Right renal cortex interstitium (tissue), 3 donors: ENCODE results near the gene CFAP299. TPM values are rescaled to one million over a fixed set of nuclear protein-coding genes. Genes with fewer than 3 reads are reported as not detected.
"Not testable (repeated sequence)": the region's sequence is repeated elsewhere in the genome, so short reads cannot be mapped to it uniquely, and the experiment has no call there.

Experiments used
- DNase-seq, 3 donors: peaks; one replicate each; pipeline ENCODE4 v3.0.0-alpha.2; 2013; ENCODE audit warnings: low read depth in 3 of 3, low spot score in 2 of 3
- polyA plus RNA-seq, 3 donors: library from polyadenylated mRNA; unstranded; fragments of 120-200 nt; gene quantifications; one replicate each; pipeline ENCODE4 v1.2.1, GENCODE V29; 2013; ENCODE audit not compliant: insufficient read length in 3 of 3

CFAP299 gene
- polyA plus RNA-seq, 3 donors = 0.48 to 0.98 (median 0.90) TPM

DNA sequence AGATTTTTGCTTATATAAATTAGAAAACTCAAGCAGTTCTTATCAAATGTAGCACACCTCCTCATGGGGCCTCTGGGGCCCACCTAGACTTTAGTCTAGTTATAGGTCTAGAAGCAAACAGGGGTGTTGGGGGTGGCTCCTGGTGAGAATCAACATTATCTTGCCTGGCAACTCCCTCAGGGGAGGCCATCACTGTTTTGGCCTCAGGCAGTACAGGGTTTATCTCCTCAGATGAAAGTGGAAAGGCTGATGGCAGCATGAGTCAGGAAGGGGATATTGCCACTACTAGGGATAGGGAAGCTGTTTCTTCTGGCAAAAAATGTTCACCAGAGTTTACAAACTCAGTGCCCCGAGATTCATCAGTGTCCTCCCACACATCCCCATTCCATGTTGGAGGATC, 462.6 kb downstream of the CFAP299 start:
- DNase-seq = no peak

DNA sequence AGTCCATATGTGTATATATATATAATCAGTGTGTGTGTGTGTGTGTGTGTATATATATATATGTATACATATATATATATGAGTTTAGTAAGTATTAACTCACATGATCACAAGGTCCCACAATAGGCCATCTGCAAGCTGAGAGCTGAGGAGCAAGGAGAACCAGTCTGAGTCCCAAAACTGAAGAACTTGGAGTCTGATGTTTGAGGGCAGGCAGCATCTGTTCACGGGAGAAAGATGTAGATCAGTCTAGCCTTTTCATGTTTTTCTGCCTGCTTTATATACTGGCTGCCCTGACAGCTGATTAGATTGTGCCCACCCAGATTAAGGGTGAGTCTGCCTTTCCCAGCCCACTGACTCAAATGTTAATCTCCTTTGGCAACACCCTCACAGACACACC, 465.2 kb downstream of the CFAP299 start:
- DNase-seq = not testable (repeated sequence)

DNA sequence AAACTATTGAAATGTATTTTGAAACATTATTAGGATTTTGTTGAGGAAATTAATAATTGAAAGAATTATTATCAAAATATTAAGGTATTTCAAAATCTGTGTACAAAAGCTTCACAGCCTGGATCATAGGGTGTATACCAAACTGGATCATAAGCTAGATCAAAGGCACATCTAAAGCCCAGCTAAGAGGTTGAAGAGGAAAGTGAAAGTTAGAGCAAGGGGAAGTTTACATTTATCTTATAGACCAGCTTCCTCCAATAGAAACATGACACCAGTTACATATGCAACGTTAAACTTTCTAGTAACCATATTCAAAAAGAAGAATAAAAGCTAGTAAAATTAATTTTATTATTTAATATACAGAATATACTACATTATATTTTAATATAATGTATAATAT, 467.8 kb downstream of the CFAP299 start:
- no peak for DNase-seq

DNA sequence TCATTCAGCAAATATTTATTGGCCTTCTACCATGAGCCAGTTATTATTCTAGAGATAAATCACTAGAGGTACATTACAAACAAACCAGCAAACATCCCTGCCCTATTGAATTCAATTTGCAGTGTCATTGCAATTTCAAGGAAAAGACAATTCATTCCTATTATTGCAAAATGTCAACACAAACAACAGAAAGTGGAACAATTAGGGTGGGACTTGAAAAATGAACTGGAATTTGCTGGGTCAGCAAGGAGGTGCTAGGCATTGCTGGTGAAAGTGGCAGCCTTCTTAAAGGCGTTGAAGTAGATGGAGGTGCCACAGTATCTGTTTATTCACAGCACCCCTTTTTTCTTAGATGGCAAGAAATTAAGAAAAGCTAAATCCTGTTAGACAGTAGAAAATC, 470.9 kb downstream of the CFAP299 start:
- no peak for DNase-seq

DNA sequence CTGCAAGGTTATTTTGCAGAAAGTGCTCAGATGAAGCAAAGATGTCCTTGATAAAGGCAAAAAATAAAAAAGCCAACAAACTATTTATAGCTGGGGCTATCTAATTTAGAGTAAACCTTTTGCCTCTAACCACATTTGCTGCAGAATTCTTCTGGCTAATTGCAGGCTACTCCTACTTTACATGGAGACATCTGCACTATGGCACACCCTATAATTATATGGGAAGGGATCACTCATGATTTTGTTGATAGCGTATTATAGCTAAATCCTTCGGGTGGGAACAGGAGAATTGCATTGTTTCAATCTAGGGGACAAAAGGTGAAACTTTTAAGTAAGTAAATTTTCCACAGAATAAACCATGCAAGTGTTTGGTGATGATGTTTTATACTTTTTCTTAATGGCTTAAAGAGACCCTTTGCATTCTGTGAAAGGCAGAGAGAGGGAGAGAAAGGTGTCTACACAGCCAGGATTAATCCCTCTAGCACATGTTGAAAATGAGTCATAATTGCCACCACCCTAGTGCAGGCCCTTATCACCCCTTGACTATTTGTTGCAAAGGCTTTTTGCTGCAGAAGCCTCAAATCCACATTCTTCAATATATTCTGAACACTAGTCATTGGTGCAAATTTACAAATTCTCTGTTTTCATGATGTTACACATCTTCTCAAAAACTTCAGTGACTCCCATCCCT, 473.7 kb downstream of the CFAP299 start:
- no peak for DNase-seq

DNA sequence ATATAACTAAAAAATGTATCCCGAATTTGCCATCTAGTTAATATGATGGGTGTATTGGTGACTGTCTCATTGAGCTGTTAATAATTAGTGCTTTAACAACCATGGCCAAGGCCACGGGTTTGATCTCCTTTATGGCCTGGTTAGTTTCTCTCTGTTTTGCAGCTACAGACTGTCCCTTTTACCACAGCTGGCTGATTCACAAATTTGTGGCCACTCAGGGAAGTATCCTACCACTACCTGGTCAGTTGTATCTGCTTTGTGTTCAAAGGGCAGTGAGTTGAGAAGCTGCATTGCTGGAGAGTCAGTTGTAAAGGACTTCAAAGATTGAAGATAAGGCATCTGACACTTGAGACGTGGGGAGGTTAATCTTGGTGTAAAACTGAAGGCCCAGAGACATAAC, 475.9 kb downstream of the CFAP299 start:
- no peak for DNase-seq

DNA sequence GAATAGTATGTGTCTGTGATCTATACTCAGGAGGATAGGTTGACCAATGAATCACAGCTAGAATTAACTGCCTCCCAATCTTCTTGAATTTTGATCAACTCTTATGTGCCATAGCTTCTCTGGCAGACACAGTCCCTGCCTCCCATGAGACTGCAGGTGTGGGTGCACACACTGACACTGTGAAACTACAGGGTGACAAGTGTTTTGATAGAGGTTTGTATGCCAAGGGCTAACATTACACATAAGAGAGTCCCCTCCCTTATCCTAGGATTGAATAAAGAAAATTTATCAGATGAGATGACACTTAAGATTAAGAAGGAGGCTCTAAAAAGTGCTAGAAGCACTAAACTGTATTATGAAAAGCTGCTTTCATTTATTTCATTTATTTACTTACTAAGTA, 476.6 kb downstream of the CFAP299 start:
- DNase-seq = no peak

DNA sequence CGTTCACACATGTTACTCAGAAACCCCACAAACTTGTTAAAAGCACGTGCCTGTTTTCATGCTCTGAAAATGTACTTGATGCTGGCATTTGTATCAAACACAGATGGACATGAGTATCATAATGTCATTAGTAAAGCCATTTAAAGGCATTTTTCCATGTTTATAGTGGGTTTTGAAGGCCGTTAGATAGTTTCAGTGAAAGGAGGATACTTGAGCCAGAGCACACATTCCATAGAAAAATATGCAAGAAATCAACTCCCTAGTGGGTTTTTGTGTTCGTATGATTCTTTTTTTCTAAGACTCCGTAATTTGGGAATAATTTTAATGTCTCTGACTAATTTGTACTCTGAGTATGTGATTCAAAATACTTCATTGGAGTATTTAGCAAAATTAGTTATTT, 478.7 kb downstream of the CFAP299 start:
- no peak for DNase-seq

DNA sequence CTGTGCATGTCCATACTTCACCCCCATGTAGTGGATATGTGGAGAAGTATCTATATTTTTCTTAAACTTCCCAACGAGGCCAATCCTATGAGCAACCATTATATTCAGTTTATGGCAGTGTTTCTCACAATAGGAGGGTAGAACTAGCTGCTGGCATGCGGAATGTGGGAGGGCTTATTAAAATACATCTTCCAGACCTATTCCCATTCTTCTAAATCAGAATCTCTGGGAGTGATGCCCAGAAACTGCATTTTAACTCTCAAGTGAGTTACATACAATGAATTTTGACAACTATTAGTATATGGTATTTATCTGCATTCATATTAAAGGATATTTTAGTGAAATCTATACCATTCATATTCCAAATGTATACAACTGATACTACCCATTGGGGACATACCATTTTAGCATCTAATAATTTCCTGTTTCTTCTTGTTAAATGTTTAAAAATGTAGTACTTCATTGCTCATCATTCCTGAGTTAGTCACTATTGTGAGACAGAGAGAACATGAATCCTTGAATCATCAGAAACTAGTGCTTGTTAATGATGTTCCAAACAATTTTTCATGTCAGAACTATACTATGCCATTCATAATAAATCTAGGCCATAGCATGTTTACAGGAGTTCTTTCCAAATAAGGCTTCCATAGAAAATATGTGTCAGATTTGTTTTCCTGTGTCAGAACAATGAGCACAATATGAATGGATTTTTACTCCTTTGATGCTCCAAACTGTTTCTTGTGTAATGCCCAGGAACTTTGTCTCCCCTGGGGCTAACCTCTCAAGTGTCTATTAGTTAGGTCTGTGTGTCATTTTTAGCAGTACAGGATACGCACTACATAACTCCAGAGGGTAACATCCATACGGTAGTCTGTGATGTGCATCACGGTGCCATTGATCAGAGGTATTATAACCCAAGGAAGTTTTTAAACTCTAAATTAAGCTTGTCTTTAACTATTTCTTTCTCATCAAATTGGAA, 496.1 kb downstream of the CFAP299 start:
- DNase-seq = no peak

DNA sequence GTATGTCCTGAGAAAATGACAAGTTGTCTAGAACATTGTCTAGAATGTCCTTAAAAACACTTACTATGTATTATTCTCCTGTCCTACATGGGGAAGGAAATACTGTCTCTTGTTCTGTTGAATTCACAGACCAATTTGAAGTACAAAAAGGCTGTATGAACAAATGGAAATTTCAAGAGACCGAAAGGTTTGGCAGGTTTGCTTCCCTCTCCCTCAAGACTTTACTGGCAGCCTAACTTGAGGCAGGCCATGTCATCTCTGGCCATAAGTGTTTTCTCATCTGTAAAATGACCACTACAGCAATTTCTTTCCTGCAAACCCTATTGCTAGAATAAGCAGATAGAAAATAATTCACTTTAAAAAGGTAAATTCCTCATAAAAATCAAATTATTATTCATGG, 503.8 kb downstream of the CFAP299 start:
- no peak for DNase-seq

DNA sequence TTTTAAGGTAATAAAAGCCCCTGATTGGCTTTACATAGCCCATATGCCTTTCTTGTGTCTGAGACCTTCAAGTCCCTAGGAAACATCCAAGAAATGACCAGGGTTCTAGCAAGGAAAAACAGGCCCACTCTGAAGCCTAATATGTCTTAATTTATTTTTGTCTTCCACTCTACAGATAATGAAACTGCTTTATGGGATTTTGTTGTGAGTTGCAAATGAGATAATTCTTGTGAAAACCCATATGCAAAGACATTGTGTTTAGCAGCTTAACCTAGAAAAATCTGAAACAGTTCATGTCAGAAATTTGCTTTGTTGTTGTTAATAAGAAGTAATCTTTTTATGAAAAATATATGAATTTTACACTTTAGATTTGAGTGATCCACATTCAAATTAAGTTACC, 504.3 kb downstream of the CFAP299 start:
- no peak for DNase-seq

DNA sequence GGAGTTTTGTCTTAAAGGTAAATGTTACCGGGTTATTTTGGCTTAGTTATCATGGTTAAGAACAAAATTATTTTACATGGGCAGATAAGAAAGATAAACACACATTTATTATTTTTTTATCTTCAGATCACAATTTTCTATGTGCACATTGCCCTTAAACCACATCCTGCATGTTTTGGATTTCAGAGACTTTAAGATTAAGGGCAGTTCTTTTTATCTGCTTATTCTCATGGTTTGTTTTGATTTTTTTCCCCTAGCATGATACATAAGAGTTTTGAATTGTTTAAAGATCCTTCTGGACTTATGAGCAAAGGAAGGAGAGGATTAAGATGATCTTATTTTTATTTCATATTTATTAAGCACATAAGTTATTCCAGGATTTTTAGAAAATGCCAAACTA, 504.9 kb downstream of the CFAP299 start:
- no peak for DNase-seq

DNA sequence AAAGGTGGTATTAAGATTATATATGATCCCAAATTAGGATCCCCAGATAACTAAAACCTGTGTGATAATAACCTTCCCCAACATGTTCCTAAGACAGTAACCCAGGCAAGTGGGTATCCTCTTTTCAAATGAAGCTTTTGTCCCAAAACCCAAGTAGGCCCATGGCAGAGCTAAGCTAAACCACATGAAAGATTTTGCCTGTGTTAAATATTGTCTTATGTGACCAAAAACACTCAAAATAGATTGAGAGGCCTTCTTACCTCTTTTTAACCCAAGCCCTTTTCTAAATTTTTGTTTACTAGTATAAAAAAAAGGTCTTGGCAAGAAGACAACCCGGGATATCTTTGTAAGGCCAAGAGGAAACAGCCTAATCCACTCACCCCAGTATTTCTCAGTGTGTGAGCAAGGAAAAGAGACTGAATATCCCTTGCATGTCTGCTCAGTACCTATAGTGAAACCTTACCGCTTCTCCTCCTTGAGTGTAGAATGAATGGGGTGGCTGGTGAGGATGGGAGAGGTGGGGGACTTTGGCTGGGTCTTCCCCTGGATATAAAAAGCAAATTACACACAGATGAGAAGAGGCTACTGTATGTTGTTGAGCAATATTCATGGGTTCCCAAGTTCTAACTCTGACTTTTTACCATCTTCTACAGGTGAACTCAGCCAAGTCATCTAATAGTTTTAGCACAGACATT, 506.2 kb downstream of the CFAP299 start:
- no peak for DNase-seq

DNA sequence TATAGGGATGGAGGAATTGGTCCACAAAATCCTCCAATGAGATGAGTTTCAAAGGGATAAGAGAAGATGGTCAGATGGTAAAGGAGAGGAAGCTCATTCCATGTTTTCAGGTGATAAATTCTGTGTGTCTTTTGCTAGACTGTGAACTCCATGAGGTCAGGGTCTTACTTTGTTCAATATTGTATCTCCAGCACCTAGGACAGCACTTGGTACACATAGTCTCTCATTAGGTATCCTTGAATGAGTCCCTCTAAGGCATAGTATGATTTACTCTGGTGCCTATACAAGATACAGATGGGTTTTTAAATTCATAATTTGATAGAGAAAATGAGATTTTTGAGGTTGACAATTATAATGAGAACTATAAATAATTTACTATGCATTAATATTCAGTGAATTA, 510.7 kb downstream of the CFAP299 start:
- no peak for DNase-seq

DNA sequence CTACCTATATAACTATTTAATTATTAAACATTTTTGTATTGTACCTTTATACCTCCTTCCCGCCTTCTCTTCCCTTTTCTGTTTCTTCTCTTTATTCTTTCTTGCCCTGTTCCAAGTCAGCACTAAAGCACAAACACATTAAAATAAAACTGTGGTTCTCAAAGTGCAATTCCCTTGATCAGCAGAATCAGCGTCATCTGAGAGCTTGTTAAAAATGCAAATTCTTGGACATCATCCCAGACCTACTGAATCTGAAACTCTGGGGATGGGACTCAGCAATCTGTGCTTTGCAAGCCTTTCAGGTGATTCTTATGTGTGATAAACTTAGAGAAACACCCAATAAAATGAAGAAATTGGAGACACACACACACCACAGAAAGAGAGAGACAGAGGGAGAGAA, 516.5 kb downstream of the CFAP299 start:
- no peak for DNase-seq

DNA sequence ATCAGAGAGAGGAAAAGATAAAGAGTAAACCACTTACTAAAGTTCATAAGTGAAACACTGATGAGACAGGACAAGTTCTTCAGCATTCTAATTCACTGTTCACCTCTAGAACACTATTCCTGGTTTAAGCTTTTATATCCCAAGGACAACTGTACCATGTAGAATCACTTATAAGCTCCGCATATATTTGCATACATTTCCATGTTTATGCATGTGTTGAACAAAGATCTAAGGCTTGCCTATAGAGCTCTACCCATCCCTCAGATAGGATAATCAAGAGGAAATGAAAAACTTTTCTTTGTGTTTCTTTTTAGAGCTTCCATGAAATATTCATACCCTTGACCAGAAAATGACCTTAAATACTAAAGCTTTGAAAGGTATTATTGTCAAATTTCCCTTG, 538.0 kb downstream of the CFAP299 start:
- no peak for DNase-seq

DNA sequence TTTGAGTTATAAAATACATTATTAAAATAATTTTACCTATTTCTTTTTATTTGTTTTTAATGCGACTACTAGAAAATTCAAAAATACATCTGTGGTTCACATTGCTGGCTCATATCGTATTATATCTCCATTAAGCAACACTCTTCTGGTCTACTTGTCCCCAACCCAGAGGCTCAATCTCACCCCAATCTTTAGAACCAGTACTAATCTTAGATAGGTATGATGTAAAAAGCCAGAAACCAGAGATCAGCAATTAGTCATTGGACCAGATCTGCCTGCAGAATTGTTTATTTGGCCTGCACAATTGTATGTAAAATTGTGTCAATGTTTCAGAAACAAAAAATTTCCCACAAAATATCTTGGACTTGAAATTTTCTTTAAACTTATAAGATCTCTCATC, 539.4 kb downstream of the CFAP299 start:
- no peak for DNase-seq

DNA sequence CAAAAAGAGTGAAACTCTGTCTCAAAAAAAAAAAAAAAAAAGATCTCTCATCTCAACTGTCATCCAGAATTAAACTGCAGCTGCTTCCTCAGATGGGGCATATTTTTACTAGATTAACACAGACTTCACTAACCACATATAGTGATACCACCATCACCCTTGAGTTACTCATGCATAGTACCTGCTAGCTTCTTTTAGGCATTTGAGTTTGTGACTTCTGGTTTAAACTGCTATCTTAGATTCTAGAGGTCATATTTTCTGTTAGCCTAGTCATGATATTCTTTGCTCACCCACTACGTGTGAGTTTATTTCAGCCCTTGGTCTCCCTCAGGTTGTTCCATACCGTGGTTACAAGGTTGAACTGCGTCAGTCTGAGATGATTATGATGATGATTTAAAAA, 540.1 kb downstream of the CFAP299 start:
- no peak for DNase-seq

DNA sequence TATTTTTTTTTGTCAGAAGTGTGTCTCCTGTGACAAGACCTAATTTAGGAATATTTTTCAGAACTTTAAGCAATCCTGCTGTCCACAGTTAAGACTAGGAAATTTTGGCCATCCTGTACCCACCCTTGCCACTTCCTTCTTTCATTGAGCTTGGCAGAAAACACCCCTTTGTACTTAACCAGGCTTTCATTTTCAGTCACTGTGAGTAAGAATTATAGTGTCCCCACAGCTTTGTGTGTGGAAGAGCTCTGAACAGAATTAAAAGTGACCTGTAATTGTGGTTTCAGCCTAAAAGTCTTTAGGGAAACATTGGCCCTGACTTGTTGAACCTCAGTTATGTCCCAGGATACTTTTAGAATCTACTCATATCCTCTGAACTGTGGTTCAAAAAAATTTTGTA, 541.3 kb downstream of the CFAP299 start:
- DNase-seq = no peak

DNA sequence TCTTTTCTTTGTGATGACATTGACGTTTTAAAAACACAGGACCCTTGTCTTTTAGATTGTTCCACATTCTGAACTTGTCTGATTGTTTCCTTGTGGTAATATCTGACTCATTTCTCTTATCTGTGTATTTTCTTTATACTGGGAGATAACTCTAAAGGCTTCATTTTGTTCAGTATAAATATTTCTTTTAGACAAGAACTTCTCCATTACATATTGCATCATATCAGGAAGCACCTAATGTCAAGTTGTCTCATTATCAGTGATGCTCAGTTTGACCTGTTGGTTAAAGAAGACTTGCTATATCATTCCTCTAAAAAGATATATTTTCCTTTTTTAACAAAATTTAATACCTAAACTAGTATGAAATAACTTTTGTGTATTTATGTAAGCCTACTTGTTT, 542.7 kb downstream of the CFAP299 start:
- no peak for DNase-seq

DNA sequence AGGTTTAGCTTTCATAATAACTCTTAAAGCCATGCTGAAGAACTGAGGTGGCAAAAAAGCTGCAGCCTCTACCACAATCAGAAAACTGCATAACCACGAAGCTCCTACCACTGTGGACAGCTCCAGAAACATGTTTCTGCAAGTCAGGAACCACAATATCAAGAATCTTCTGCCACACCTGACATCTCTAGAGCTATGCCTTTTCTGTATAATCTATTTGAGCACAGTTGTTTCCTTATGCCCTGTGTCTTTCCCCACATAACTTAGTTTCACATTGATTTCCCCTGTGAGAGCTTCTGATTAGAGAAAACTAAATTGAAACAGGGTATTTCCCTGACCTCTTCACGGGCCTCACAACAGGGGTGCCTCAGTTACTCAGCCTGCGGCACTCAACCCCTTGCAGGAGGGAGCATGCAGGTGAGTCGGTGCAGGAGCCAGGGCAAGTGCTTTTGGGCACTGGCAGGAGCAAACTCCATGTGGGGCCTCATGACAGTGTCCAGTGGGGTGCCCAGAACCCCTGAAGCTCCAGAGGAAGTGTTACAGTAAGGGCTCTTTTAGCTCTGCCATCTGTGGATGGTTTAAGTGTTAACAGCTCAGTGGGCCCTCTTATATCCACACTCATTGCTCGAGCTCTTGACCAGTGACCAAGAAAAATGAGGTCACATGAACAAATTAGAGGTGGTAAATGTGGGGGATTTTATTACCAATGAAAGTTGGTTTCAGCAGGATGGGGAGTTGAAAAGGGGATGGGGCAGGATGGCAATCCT, 562.2 kb downstream of the CFAP299 start:
- DNase-seq = no peak
